HEK293T (cell line): ENCODE results near the gene LGMN.
"Not testable (repeated sequence)": the region's sequence is repeated elsewhere in the genome, so short reads cannot be mapped to it uniquely, and the experiment has no call there.

Experiments
- CTCF ChIA-PET: fragments of 350-600 bp; formaldehyde crosslinking; extraction: SDS; loops from one replicate; lab custom pipeline; 2021; ENCODE audit warnings: antibody characterized with exemption, inconsistent platforms; lab: Yijun Ruan, JAX
- POLR2A ChIA-PET: fragments of 350-600 bp; formaldehyde crosslinking; extraction: SDS; loops from one replicate; lab custom pipeline; 2020; ENCODE audit warnings: antibody characterized with exemption, inconsistent platforms; lab: Yijun Ruan, JAX
- DNase-seq: peaks from one replicate; pipeline ENCODE4 v3.0.0; 2012; ENCODE audit warnings: mixed read lengths; ENCODE audit errors: extremely low spot score
- ARNT ChIP-seq: fragments of 450-650 bp; IDR thresholded peaks from 2 replicates; pipeline ENCODE4 v1.6.1; 2017; ENCODE audit warnings: mild to moderate bottlenecking
- BHLHE40 ChIP-seq: fragments of 450-650 bp; IDR thresholded peaks from 2 replicates; pipeline ENCODE4 v1.6.1; 2016; ENCODE audit warnings: mild to moderate bottlenecking, moderate library complexity, borderline replicate concordance
- CTBP1 ChIP-seq: fragments of 450-650 bp; IDR thresholded peaks from 2 replicates; pipeline ENCODE4 v1.6.1; 2016; ENCODE audit warnings: borderline replicate concordance
- ELF4 ChIP-seq: fragments of 450-650 bp; IDR thresholded peaks from 2 replicates; pipeline ENCODE4 v1.6.1; 2017; ENCODE audit warnings: antibody characterized with exemption
- FOXA1 ChIP-seq: fragments of 450-650 bp; IDR thresholded peaks from 2 replicates; pipeline ENCODE4 v1.6.1; 2016; ENCODE audit warnings: mild to moderate bottlenecking
- FOXK2 ChIP-seq: fragments of 450-650 bp; IDR thresholded peaks from 2 replicates; pipeline ENCODE4 v1.6.1; 2016; ENCODE audit warnings: mild to moderate bottlenecking
- FOXM1 ChIP-seq: fragments of 450-650 bp; IDR thresholded peaks from 2 replicates; pipeline ENCODE4 v1.6.1; 2017; ENCODE audit warnings: mild to moderate bottlenecking, borderline replicate concordance
- HDGF ChIP-seq: fragments of 450-650 bp; IDR thresholded peaks from 2 replicates; pipeline ENCODE4 v1.6.1; 2017; ENCODE audit warnings: antibody characterized with exemption, borderline replicate concordance
- L3MBTL2 ChIP-seq: fragments of 450-650 bp; conservative IDR thresholded peaks from 2 replicates; pipeline ENCODE4 v1.6.1; 2016; ENCODE audit warnings: mild to moderate bottlenecking
- LEF1 ChIP-seq: fragments of 450-650 bp; IDR thresholded peaks from 2 replicates; pipeline ENCODE4 v1.6.1; 2017; ENCODE audit warnings: mild to moderate bottlenecking, borderline replicate concordance
- NFRKB ChIP-seq: fragments of 450-650 bp; IDR thresholded peaks from 2 replicates; pipeline ENCODE4 v1.6.1; 2016; ENCODE audit warnings: mild to moderate bottlenecking, moderate library complexity
- SP1 ChIP-seq: fragments of 450-650 bp; IDR thresholded peaks from 2 replicates; pipeline ENCODE4 v1.6.1; 2017
- SUZ12 ChIP-seq: fragments of 450-650 bp; IDR thresholded peaks from 2 replicates; pipeline ENCODE4 v1.6.1; 2016; ENCODE audit warnings: mild to moderate bottlenecking
- TARDBP ChIP-seq: fragments of 450-650 bp; IDR thresholded peaks from 2 replicates; pipeline ENCODE4 v1.6.1; 2016
- ZNF384 ChIP-seq: fragments of 450-650 bp; IDR thresholded peaks from 2 replicates; pipeline ENCODE4 v1.6.1; 2016
- TF ChIP-seq, protein P1 (sequence below): fragments of 450-650 bp; IDR thresholded peaks from 2 replicates; pipeline ENCODE4 v1.6.1; 2016

Gene LGMN

DNA sequence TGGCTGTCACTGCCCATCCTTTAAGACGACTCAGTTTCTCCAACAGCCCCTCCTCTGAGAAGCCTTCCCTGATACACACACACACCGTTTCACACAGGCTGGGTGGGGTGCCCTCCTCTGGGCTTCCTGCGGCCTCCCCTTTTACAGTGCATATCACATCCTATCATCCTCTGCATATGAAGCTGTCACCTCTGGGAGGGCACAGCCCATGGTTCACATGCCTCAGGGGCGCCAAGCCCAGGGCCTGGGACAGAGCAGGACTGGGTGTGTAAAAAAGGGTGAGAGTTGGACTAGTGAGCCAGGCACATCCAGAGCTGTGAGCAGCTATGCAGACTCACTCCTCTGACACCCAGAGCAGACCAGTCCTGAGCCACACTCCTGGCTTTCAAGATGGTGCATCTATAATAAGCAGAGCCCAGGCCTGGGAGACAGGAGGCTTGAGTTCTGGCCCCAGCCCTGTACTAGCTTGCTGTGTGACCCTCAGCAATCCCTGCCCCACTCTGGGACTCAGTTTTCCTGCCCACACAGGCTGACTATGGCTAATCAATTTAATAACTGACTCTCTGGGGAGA lies 62.6 kb downstream of the LGMN start:
- TF ChIP-seq SUZ12, result no peak
- no peak for TF ChIP-seq NFRKB
- TF ChIP-seq LEF1, result no peak
- no peak for TF ChIP-seq HDGF
- no peak for TF ChIP-seq FOXM1
- TF ChIP-seq SP1, result no peak
- no peak for TF ChIP-seq ARNT
- no peak for TF ChIP-seq ELF4
- TF ChIP-seq CTBP1, result no peak
- TF ChIP-seq, protein P1, sequence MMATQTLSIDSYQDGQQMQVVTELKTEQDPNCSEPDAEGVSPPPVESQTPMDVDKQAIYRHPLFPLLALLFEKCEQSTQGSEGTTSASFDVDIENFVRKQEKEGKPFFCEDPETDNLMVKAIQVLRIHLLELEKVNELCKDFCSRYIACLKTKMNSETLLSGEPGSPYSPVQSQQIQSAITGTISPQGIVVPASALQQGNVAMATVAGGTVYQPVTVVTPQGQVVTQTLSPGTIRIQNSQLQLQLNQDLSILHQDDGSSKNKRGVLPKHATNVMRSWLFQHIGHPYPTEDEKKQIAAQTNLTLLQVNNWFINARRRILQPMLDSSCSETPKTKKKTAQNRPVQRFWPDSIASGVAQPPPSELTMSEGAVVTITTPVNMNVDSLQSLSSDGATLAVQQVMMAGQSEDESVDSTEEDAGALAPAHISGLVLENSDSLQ, result no peak
- no peak for TF ChIP-seq ZNF384
- ChIA-PET CTCF (interaction anchor here (0.6 to 0.8 kb wide), 3 partner anchors 66 to 1270 kb away, joined by 3 to 9 read pairs (median 3); no protein-coding TSS in a partner anchor), POLR2A (interaction anchor here (1.6 kb wide), 1 partner anchor 62 kb away, joined by 8 read pairs; the partner anchor contains the start of gene LGMN)
- DNase-seq, result no peak

DNA sequence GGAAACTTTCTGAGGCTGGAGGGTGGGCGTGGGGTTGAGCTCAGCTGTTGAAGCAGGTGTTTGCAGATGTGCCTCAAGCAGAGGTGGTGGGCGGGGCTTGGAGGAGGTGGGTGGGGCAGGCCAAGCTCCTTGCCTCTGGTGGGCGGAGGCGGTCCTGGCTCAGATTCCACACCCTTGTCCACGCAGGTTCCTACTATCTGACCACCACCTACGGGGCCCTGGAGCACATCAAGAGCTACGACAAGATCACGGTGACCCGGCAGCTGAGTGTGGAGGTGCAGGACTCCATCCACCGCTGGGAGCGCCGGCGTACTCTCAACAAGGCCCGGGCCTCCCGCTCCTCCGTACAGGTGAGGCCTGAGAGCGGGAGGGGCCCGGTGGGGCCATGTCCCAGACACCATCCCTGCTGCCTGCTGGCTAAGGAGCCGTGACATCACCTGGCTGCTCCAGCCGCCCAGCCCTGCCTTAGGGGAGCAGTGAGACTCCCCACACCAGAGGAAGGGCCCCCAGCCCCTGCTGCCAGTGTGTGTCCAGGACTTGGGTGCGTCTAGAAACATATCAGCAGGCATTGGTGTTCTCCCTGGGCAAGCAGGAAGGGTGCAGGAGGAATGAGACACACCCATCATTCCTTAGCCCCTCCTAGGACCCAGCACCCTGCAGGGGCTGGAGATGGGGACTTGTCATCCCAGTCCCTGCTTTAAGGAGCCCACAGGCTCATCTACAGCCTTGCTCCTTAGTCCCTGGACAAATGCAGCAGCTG lies 63.4 kb downstream of the LGMN start:
- no peak for TF ChIP-seq ELF4
- no peak for TF ChIP-seq TARDBP
- TF ChIP-seq, protein P1, result no peak
- no peak for TF ChIP-seq SP1
- TF ChIP-seq NFRKB, result no peak
- POLR2A ChIA-PET, result interaction anchor here (0.7 kb wide), 1 partner anchor 118 kb away, joined by 4 read pairs; no protein-coding TSS in a partner anchor
- CTCF ChIA-PET, result no interaction called here
- no peak for DNase-seq

DNA sequence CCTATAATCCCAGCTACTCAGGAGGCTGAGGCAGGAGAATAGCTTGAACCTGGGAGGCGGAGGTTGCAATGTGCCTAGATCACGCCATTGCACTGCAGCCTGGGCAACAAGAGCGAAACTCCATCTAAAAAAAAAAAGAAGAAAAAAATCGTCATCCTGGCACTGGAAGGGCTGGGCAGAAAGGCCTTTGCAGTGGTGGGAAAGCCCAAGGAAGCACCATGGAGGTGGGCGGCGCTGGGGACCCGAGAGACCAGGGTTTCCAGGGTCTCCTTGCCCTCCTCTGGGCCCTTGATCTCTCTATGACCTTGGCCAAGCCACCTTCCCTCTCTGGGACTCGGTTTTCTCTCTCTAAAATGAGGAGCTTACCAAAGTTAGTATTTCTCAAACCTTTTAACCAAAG lies 65.4 kb downstream of the LGMN start:
- TF ChIP-seq ELF4 (no peak), NFRKB (no peak), FOXA1 (no peak), FOXM1 (no peak), SP1 (no peak), LEF1 (no peak), HDGF (no peak), ZNF384 (no peak), FOXK2 (no peak), SUZ12 (no peak), ARNT (no peak), CTBP1 (no peak), L3MBTL2 (no peak), BHLHE40 (no peak), TARDBP (no peak)
- TF ChIP-seq, protein P1, result no peak
- ChIA-PET POLR2A (interaction anchor here (0.5 kb wide), 1 partner anchor 524 kb away, joined by 3 read pairs; no protein-coding TSS in a partner anchor), CTCF (interaction anchor here (1.1 kb wide), 1 partner anchor 100 kb away, joined by 3 read pairs; no protein-coding TSS in a partner anchor)
- DNase-seq, result no peak

GRCh38 chr14:92680781-92681650 lies 67.4 kb downstream of the LGMN start:
- ChIA-PET CTCF (interaction anchor here (0.7 to 1.3 kb wide), 3 partner anchors 9 to 349 kb away, joined by 3 to 5 read pairs (median 3); no protein-coding TSS in a partner anchor), POLR2A (no interaction called here)
- peak; percentile 85 for DNase-seq
- TF ChIP-seq LEF1 (no peak), ARNT (no peak), NFRKB (no peak)
- TF ChIP-seq, protein P1, result no peak

DNA sequence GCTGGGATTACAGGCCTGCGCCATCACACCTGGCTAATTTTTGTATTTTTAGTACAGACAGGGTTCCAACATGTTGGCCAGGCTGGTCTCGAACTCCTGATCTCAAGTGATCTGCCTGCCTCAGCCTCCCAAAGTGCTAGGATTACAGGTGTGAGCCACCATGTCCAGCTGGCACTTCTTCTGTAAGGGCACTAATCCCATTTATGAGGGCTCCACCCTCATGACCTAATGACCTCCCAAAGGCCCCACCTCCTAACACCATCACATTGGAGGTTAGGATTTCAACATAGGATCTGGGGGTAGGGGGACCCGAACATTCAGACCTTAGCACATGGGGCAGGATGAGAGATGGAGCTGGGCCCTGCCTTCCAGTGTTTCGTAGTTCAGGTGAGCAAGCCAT lies 68.1 kb downstream of the LGMN start:
- DNase-seq, POLR2A ChIA-PET: not testable (repeated sequence)
- CTCF ChIA-PET, result interaction anchor here (0.7 to 1.3 kb wide), 2 partner anchors 10 to 349 kb away, joined by 3 read pairs; no protein-coding TSS in a partner anchor
